HK-2 (cell line): ENCODE measurements around the gene THSD4.

Experiments
- DNase-seq: peaks from one replicate; pipeline ENCODE4 v3.0.0-alpha.2; 2018; ENCODE audit not compliant: unreplicated experiment

The THSD4 gene

GRCh38 chr15:71454462-71454996 lies 339.3 kb downstream of the THSD4 start:
- DNase-seq: no peak

- no peak for DNase-seq
Observed at GRCh38 chr15:71455107-71455506, 339.8 kb downstream of the THSD4 start.

GRCh38 chr15:71455878-71456277 lies 340.6 kb downstream of the THSD4 start:
- no peak for DNase-seq

GRCh38 chr15:71456362-71456761 lies 341.1 kb downstream of the THSD4 start:
- DNase-seq: no peak

- DNase-seq: no peak
Observed at GRCh38 chr15:71456811-71457210, 341.5 kb downstream of the THSD4 start.

GRCh38 chr15:71458089-71458660 lies 342.9 kb downstream of the THSD4 start:
- no peak for DNase-seq

- DNase-seq: no peak
Observed at GRCh38 chr15:71461748-71462147, 346.5 kb downstream of the THSD4 start.

GRCh38 chr15:71462638-71463037 lies 347.4 kb downstream of the THSD4 start:
- DNase-seq: no peak

- no peak for DNase-seq
Observed at GRCh38 chr15:71463156-71463665, 347.9 kb downstream of the THSD4 start.

GRCh38 chr15:71465131-71465955 lies 350.1 kb downstream of the THSD4 start:
- DNase-seq: no peak

GRCh38 chr15:71468715-71469114 lies 353.4 kb downstream of the THSD4 start:
- DNase-seq: no peak

GRCh38 chr15:71469413-71469812 lies 354.1 kb downstream of the THSD4 start:
- no peak for DNase-seq

GRCh38 chr15:71471347-71471746 lies 356.1 kb downstream of the THSD4 start:
- no peak for DNase-seq

- no peak for DNase-seq
Observed at GRCh38 chr15:71472566-71472965, 357.3 kb downstream of the THSD4 start.

- no peak for DNase-seq
Observed at GRCh38 chr15:71473751-71474150, 358.5 kb downstream of the THSD4 start.

GRCh38 chr15:71476823-71477222 lies 361.6 kb downstream of the THSD4 start:
- no peak for DNase-seq

GRCh38 chr15:71480556-71480955 lies 365.3 kb downstream of the THSD4 start:
- DNase-seq: no peak

- no peak for DNase-seq
Observed at GRCh38 chr15:71484080-71484479, 368.8 kb downstream of the THSD4 start.

- DNase-seq: no peak
Observed at GRCh38 chr15:71485094-71485693, 369.9 kb downstream of the THSD4 start.

- no peak for DNase-seq
Observed at GRCh38 chr15:71489570-71489969, 374.3 kb downstream of the THSD4 start.

GRCh38 chr15:71493526-71493925 lies 378.3 kb downstream of the THSD4 start:
- no peak for DNase-seq

- no peak for DNase-seq
Observed at GRCh38 chr15:71494563-71495397, 379.5 kb downstream of the THSD4 start.
